ENCODE results near the gene MTMR3.
"Not testable (repeated sequence)": the region's sequence is repeated elsewhere in the genome, so short reads cannot be mapped to it uniquely, and the experiment has no call there.

DNA sequence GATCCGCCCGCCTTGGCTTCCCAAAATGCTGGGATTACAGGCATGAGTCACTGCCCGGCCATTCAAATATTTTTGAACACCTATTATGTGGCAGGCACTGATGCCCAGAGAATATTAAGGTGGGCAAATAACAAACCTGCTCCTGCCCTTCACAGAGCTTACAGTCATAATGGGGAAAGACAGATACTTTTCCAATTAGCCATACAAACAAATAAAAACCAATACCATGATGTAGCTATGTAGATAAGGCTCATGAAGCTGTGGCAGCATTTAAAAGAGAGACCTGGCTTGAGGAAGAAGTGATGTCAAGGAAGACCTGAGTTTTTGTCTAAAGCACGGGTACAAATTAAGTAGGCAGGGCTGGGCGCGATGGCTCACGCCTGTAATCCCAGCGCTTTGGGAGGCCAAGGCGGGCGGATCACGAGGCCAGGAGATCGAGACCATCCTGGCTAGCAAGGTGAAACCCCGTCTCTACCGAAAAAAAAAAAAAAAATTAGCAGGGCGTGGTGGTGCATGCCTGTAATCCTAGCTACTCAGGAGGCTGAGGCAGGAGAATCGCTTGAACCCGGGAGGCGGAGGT is 46.1 kb upstream of the MTMR3 start:
- not testable (repeated sequence) for TF ChIP-seq CTCF (IDR thresholded peaks at IDR 0.05 in 4 of 5, conservative IDR thresholded peaks at IDR 0.05 in 1 of 5); POLR2A (IDR thresholded peaks at IDR 0.05)

Data from gastrocnemius medialis (tissue), 4 donors.